Measurements from ENCODE around the gene DHX34. TPM values are rescaled to one million over a fixed set of nuclear protein-coding genes. Genes with fewer than 3 reads are reported as not detected.

Gene DHX34
- total RNA-seq, 1 experiment from 2014 or later = 34.6 TPM

- Histone ChIP-seq H3K27me3 (ENCODE audit: control insufficient read depth, insufficient read depth, low read length) (peaks cover 77% of the 10 kb centered on the region), H3K36me3 (replicated peaks; ENCODE audit: control insufficient read depth, insufficient read depth, low read length) (no peaks in the 10 kb centered on the region), H3K4me3 (ENCODE audit: insufficient read depth, low read depth, low read length) (peak overlapping the region; percentile 78)
- DNase-seq = no peak
Measured at GRCh38 chr19:47419789-47420188, 70.7 kb downstream of the DHX34 start.

DNA sequence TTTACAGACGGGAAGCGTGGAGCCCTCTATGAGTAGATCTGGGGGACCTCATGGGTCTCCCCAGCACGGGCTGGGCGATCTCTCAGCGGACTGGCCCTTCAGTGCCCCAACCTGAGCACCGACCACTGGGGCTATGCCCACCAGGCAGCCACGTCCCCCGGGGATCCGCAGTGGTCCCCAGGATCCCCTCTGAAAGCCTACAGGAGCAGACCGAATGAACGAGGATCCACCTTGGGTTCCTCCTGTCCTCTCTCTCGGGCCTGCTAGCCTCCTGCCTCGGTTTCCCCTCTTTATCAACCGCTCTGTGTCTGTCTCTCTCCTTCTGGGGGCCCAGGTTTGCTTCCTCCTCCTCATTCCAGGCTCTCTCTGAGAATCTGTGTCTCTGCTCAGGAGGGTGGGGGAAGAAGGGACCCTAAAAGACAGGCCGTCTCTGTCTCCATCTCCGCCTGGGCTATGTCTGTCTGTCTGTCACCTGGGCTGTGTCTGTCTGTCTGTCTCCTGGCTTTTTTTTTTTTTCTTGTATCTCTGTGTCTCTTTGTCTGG is 72.2 kb downstream of the DHX34 start:
- DNase-seq = no peak
- Histone ChIP-seq H3K36me3 (replicated peaks; ENCODE audit: control insufficient read depth, insufficient read depth, low read length) (no peaks in the 10 kb centered on the region), H3K4me3 (ENCODE audit: insufficient read depth, low read depth, low read length) (peak overlapping the region; percentile 78), H3K27me3 (ENCODE audit: control insufficient read depth, insufficient read depth, low read length) (peaks cover 73% of the 10 kb centered on the region)

DNA sequence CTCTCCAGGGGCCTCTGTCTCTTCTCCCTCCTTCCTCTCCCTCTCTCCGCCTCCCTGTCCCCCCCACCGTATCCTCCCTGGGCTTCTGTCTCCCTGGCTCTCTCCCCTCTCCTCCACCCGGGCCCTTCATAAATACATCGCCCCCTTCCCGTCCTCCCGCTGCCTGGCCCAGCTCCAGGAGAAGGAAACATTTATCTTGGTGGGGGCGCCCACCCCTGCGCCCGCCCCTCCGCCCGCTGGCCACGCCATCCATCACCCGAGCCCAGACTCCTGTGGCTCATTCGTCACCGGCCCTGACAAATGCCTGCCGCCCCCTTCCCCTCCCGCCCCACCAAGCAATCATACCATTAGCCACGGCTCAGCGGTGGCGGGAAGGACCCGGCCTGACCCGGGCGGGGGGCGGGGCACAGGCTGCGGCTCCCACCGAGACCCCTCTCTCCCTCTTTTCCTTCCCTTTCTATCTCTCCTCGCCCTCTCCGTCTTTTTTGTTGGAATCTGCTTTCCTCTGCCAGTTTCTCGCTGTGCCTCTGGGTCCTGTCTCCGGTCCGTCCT is 72.8 kb downstream of the DHX34 start:
- Histone ChIP-seq H3K27me3 (ENCODE audit: control insufficient read depth, insufficient read depth, low read length) (peaks cover 70% of the 10 kb centered on the region), H3K36me3 (replicated peaks; ENCODE audit: control insufficient read depth, insufficient read depth, low read length) (no peaks in the 10 kb centered on the region), H3K4me3 (ENCODE audit: insufficient read depth, low read depth, low read length) (peak overlapping the region; percentile 10)
- peak; percentile 86 for DNase-seq

DNA sequence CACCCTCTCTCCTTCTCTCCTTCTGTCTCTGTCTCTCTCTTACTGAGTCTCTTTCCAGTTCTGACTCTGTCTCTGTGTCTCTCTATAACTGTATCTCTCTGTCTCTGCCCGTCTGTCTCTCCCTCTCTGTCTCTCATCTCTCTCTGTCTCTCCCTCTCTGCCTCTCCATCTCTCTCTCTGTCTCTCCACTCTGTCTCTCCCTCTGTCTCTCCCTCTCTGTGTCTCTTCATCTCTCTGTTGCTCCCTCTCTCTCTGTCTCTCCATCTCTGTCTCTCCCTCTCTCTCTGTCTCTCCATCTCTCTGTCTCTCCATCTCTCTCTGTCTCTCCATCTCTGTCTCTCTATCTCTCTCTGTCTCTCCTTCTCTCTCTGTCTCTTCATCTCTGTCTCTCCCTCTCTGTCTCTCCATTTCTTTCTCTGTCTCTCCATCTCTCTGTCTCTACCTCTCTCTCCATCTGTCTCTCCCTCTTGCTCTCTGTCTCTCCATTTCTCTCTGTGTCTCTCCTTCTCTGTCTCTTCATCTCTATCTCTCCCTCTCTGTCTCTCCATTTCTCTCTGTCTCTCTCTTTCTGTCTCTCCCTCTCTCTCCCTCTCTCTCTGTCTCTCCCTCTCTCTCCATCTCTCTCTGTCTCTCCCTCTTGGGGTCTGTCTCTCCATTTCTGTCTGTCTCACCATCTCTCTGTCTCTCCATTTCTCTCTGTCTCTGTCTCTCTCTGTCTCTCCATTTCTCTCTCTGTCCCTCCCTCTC is 73.5 kb downstream of the DHX34 start:
- no peak for DNase-seq
- Histone ChIP-seq H3K36me3 (replicated peaks; ENCODE audit: control insufficient read depth, insufficient read depth, low read length) (no peaks in the 10 kb centered on the region), H3K4me3 (ENCODE audit: insufficient read depth, low read depth, low read length) (peak overlapping the region; percentile 4; the same call in 1 of the 2 replicates), H3K27me3 (ENCODE audit: control insufficient read depth, insufficient read depth, low read length) (peaks cover 63% of the 10 kb centered on the region)

DNA sequence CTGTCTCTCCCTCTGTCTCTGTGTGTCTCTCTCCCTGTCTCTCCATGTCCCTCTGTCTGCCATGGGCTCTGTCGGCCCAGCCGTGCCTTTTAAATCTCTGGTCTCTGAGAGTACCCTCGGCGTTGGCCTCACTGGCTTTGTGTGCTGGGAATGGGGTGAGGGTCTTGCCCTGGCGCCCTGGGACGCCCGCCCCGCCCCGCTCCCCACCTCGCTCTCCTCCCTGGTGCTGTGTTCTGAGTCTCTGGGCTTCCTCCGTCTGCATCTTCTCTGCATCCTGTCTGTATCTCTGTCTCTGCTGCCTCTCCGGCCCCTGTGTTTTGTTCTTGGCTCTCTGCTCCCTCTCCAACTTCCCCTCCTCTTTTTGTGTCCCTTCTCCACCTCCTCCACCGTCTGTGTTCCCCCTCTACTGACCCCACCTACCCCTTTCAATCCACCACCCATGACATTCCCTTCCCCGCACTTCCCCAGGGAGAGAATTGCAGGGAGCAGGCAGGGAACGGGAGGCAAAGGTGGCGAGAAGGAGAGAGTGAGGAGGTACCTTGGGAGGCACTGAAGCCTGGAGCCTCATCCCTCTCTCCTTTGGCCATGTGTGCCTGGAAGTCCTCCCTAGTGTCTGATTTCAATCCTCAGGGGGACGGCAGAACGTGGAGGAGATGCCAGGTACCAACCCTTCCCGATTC is 74.2 kb downstream of the DHX34 start:
- DNase-seq = no peak
- Histone ChIP-seq H3K36me3 (replicated peaks; ENCODE audit: control insufficient read depth, insufficient read depth, low read length) (no peaks in the 10 kb centered on the region), H3K4me3 (ENCODE audit: insufficient read depth, low read depth, low read length) (no peak overlapping the region), H3K27me3 (ENCODE audit: control insufficient read depth, insufficient read depth, low read length) (peaks cover 56% of the 10 kb centered on the region)

- peaks cover 44% of the 10 kb centered on the region for H3K27me3 ChIP-seq (ENCODE audit: control insufficient read depth, insufficient read depth, low read length)
- H3K4me3 ChIP-seq (ENCODE audit: insufficient read depth, low read depth, low read length) = peak overlapping the region; percentile 26
- no peaks in the 10 kb centered on the region for H3K36me3 ChIP-seq (replicated peaks; ENCODE audit: control insufficient read depth, insufficient read depth, low read length)
- peak; percentile 88 for DNase-seq
Measured at GRCh38 chr19:47427241-47428176, 78.4 kb downstream of the DHX34 start.

GRCh38 chr19:47428177-47428894 is 79.2 kb downstream of the DHX34 start:
- peak overlapping the region; percentile 26; the same call in 1 of the 2 replicates for H3K4me3 ChIP-seq (ENCODE audit: insufficient read depth, low read depth, low read length)
- DNase-seq = peak; percentile 93
- H3K36me3 ChIP-seq (replicated peaks; ENCODE audit: control insufficient read depth, insufficient read depth, low read length) = no peaks in the 10 kb centered on the region
- H3K27me3 ChIP-seq (ENCODE audit: control insufficient read depth, insufficient read depth, low read length) = peaks cover 35% of the 10 kb centered on the region

- H3K27me3 ChIP-seq (ENCODE audit: control insufficient read depth, insufficient read depth, low read length) = peaks cover 27% of the 10 kb centered on the region
Measured at GRCh38 chr19:47429140-47429793, 80.2 kb downstream of the DHX34 start.

DNA sequence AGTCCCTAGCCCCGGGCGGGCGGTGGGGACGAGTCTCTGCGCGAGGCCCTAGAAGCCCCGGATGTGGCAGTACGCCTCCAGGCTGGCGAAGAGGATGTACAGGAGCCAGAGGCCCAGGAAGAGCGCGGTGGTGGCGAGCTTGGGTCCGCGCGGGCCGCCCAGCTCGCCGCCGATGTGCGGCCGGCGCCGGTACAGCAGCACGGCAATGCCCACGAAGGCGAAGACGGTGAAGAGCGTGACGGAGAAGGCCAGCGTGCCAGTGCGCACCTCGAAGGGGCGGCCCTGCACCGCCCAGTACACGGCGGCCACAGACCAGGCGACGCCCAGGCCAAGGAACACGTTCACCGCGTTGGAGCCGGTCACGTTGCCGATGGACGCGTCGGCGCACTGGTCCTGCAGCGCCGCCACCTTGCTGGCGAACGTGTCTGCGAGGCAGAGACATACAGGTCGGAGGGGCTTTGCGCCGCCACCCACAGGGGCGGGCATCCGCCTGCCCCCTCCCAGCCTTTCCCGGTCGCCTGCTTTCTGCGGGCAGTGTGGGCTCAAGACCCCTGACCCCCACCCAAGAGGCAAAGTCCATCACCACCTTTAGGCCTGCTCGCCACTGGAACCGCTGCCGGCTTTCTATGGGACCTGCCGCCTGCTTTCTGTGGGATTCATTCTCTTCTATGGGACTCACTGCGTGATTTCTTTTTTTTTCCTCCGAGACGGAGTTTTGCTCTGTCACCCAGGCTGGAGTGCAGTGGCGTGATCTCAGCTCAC is 81.1 kb downstream of the DHX34 start:
- Histone ChIP-seq H3K4me3 (ENCODE audit: insufficient read depth, low read depth, low read length) (peak overlapping the region; percentile 43), H3K36me3 (replicated peaks; ENCODE audit: control insufficient read depth, insufficient read depth, low read length) (no peaks in the 10 kb centered on the region), H3K27me3 (ENCODE audit: control insufficient read depth, insufficient read depth, low read length) (peaks cover 27% of the 10 kb centered on the region)
- DNase-seq = peak; percentile 81

More at GRCh38 chr19:47429140-47429793, 80.2 kb downstream of the DHX34 start:
- Histone ChIP-seq H3K36me3 (replicated peaks; ENCODE audit: control insufficient read depth, insufficient read depth, low read length) (no peaks in the 10 kb centered on the region), H3K4me3 (ENCODE audit: insufficient read depth, low read depth, low read length) (peak overlapping the region; percentile 43; the same call in 1 of the 2 replicates)
- DNase-seq = peak; percentile 69

DNA sequence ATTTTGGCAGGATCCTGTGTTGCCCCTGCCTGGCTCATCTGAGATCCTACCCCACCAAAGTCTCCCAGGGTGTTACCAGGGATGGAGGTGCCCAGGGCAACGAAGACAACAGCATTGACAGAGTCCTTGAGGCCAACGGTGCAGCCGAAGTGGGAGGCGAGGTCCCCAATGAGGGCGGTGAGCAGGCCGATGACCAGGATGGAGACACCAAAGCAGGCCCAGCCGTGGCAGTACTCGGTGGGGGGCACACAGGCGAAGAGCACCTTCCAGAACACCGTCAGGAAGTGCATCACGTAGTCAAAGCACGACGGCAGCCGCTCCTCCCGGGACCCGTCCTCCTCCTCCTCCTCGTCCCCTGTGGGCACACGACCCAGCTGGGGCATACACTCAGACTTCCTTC is 83.0 kb downstream of the DHX34 start:
- Histone ChIP-seq H3K36me3 (replicated peaks; ENCODE audit: control insufficient read depth, insufficient read depth, low read length) (no peaks in the 10 kb centered on the region), H3K4me3 (ENCODE audit: insufficient read depth, low read depth, low read length) (no peak overlapping the region), H3K27me3 (ENCODE audit: control insufficient read depth, insufficient read depth, low read length) (peaks cover 24% of the 10 kb centered on the region)
- no peak for DNase-seq
